Hepatocyte (in vitro differentiated cells): ENCODE data around the gene SERPINB3. TPM values are rescaled to one million over a fixed set of nuclear protein-coding genes. Genes with fewer than 3 reads are reported as not detected.

ENCODE experiments used
- DNase-seq: peaks from one replicate; pipeline ENCODE4 v3.0.0-alpha.2; 2016; ENCODE audit warnings: low spot score
- H2AFZ ChIP-seq: fragments of 200-600 bp; sonication (generic); 2 replicates; pipeline ENCODE4 v1.6.0; 2016; ENCODE audit warnings: antibody characterized with exemption, mild to moderate bottlenecking
- H3K27ac ChIP-seq: fragments of 200-600 bp; sonication (generic); 2 replicates; pipeline ENCODE4 v1.5.1; 2016; ENCODE audit warnings: mild to moderate bottlenecking
- H3K27me3 ChIP-seq: fragments of 200-600 bp; sonication (generic); 2 replicates; pipeline ENCODE4 v1.6.1; 2016
- H3K36me3 ChIP-seq: fragments of 200-600 bp; sonication (generic); replicated peaks from 2 replicates; pipeline ENCODE4 v1.5.1; 2016; ENCODE audit warnings: low read depth; ENCODE audit not compliant: insufficient read depth
- H3K4me1 ChIP-seq: fragments of 200-600 bp; sonication (generic); 2 replicates; pipeline ENCODE4 v1.5.1; 2016; ENCODE audit warnings: mild to moderate bottlenecking, moderate library complexity; ENCODE audit not compliant: insufficient read depth
- H3K4me2 ChIP-seq: fragments of 200-600 bp; sonication (generic); 2 replicates; pipeline ENCODE4 v1.6.0; 2016
- H3K4me3 ChIP-seq: fragments of 200-600 bp; sonication (generic); 2 replicates; pipeline ENCODE4 v1.5.1; 2016; ENCODE audit warnings: mild to moderate bottlenecking
- H3K79me2 ChIP-seq: fragments of 200-600 bp; sonication (generic); 2 replicates; pipeline ENCODE4 v1.6.0; 2017; ENCODE audit warnings: mild to moderate bottlenecking
- H3K9me2 ChIP-seq: fragments of 200-600 bp; sonication (generic); replicated peaks from 2 replicates; pipeline ENCODE4 v1.6.0; 2017; ENCODE audit warnings: mild to moderate bottlenecking; ENCODE audit not compliant: insufficient read depth
- H3K9me3 ChIP-seq: fragments of 200-600 bp; sonication (generic); 2 replicates; pipeline ENCODE4 v1.5.1; 2016; ENCODE audit warnings: low read depth, mild to moderate bottlenecking
- H4K20me1 ChIP-seq: fragments of 200-600 bp; sonication (generic); 2 replicates; pipeline ENCODE4 v1.6.0; 2016; ENCODE audit warnings: mild to moderate bottlenecking; ENCODE audit not compliant: insufficient read depth, poor library complexity, severe bottlenecking
- CTCF ChIP-seq: fragments of 200-600 bp; sonication (generic); IDR thresholded peaks from 2 replicates; pipeline ENCODE4 v1.5.1; 2016; ENCODE audit warnings: antibody characterized with exemption, mild to moderate bottlenecking; ENCODE audit not compliant: poor library complexity
- EZH2 ChIP-seq: fragments of 200-600 bp; sonication (generic); IDR thresholded peaks from 2 replicates; pipeline ENCODE4 v1.6.1; 2016; ENCODE audit warnings: antibody characterized with exemption, mild to moderate bottlenecking, borderline replicate concordance
- EZH2phosphoT487 ChIP-seq: fragments of 200-600 bp; sonication (generic); IDR thresholded peaks from one replicate; pipeline ENCODE4 v1.6.1; 2018; ENCODE audit warnings: antibody characterized with exemption, mild to moderate bottlenecking, low read depth, moderate library complexity; ENCODE audit not compliant: unreplicated experiment, severe bottlenecking
- WGBS: methylation state at CpG from one replicate; pipeline ENCODE4 v1.1.6; 2016; ENCODE audit warnings: low lambda C conversion rate; ENCODE audit errors: missing lambda C conversion rate; 5-methylcytosine and 5-hydroxymethylcytosine counted together
- polyA plus RNA-seq: library from polyadenylated mRNA; unstranded; fragments of >200 nt; fragmentation: Nextera tagmentation; extraction: Ambion mirVana; gene quantifications from 2 replicates; pipeline ENCODE4 v1.2.1, GENCODE V29; 2016
- total RNA-seq: library from RNA; depleted of rRNA; stranded (reverse); fragments of >200 nt; gene quantifications from 2 replicates; pipeline ENCODE4 v1.2.3, GENCODE V29; 2014

Gene SERPINB3
- total and polyA plus RNA-seq, 2 experiments from 2014 or later = 0.17 TPM; not detected in 1

- WGBS = 79% methylated on average over 2 of the region's 2 CpGs
- no peaks in the 10 kb centered on the region for H4K20me1 ChIP-seq
Observed at GRCh38 chr18:63689064-63689463, 27.4 kb upstream of the SERPINB3 start.

GRCh38 chr18:63686871-63687270 is 25.2 kb upstream of the SERPINB3 start:
- Histone ChIP-seq H3K27ac (no peak overlapping the region), H3K4me3 (no peak overlapping the region), H3K4me2 (no peak overlapping the region), H3K4me1 (peaks cover 24% of the 10 kb centered on the region), H3K79me2 (no peaks in the 10 kb centered on the region), H3K36me3 (no peaks in the 10 kb centered on the region), H3K9me2 (no peaks in the 10 kb centered on the region), H4K20me1 (no peaks in the 10 kb centered on the region), H3K9me3 (no peaks in the 10 kb centered on the region), H3K27me3 (no peaks in the 10 kb centered on the region), H2AFZ (no peak overlapping the region)
- TF ChIP-seq EZH2 = no peak
- no peak for TF ChIP-seq CTCF
- TF ChIP-seq EZH2phosphoT487 = no peak
- 44% methylated on average over 2 of the region's 2 CpGs for WGBS
- DNase-seq = no peak

More at GRCh38 chr18:63689064-63689463, 27.4 kb upstream of the SERPINB3 start:
- Histone ChIP-seq H3K27me3 (no peaks in the 10 kb centered on the region), H3K27ac (no peak overlapping the region), H3K9me3 (no peaks in the 10 kb centered on the region), H3K4me2 (no peak overlapping the region), H3K4me3 (no peak overlapping the region), H3K4me1 (peaks cover 3% of the 10 kb centered on the region), H3K79me2 (no peaks in the 10 kb centered on the region), H3K9me2 (no peaks in the 10 kb centered on the region), H3K36me3 (no peaks in the 10 kb centered on the region), H2AFZ (no peak overlapping the region)
- no peak for DNase-seq
- TF ChIP-seq EZH2 (no peak), EZH2phosphoT487 (no peak), CTCF (no peak)

- TF ChIP-seq EZH2 (no peak), EZH2phosphoT487 (no peak), CTCF (no peak)
- no peaks in the 10 kb centered on the region for H3K79me2 ChIP-seq
- 98% methylated on average over 3 of the region's 3 CpGs for WGBS
Observed at GRCh38 chr18:63684718-63685117, 23.0 kb upstream of the SERPINB3 start.

GRCh38 chr18:63683890-63684289 is 22.2 kb upstream of the SERPINB3 start:
- no peaks in the 10 kb centered on the region for H3K9me3 ChIP-seq
- H3K27me3 ChIP-seq = no peaks in the 10 kb centered on the region
- 74% methylated on average over 5 of the region's 5 CpGs for WGBS
- H4K20me1 ChIP-seq = no peaks in the 10 kb centered on the region
- H3K4me2 ChIP-seq = peak overlapping the region; percentile 65
- no peak overlapping the region for H2AFZ ChIP-seq
- H3K27ac ChIP-seq = peak overlapping the region; percentile 97
- peak; percentile 15 for DNase-seq
- peaks cover 35% of the 10 kb centered on the region for H3K4me1 ChIP-seq
- H3K4me3 ChIP-seq = no peak overlapping the region
- H3K9me2 ChIP-seq = no peaks in the 10 kb centered on the region
- no peaks in the 10 kb centered on the region for H3K79me2 ChIP-seq
- no peaks in the 10 kb centered on the region for H3K36me3 ChIP-seq
- TF ChIP-seq CTCF = no peak
- TF ChIP-seq EZH2 = no peak
- TF ChIP-seq EZH2phosphoT487 = no peak

More at GRCh38 chr18:63684718-63685117, 23.0 kb upstream of the SERPINB3 start:
- no peak overlapping the region for H2AFZ ChIP-seq
- H3K9me3 ChIP-seq = no peaks in the 10 kb centered on the region
- H4K20me1 ChIP-seq = no peaks in the 10 kb centered on the region
- DNase-seq = no peak
- H3K4me1 ChIP-seq = peaks cover 35% of the 10 kb centered on the region
- peak overlapping the region; percentile 97 for H3K27ac ChIP-seq
- no peaks in the 10 kb centered on the region for H3K27me3 ChIP-seq
- H3K9me2 ChIP-seq = no peaks in the 10 kb centered on the region
- no peak overlapping the region for H3K4me3 ChIP-seq
- no peak overlapping the region for H3K4me2 ChIP-seq
- no peaks in the 10 kb centered on the region for H3K36me3 ChIP-seq
